Regular cardiac myocyte (primary cell): ENCODE results near the gene PPA1. TPM values are rescaled to one million over a fixed set of nuclear protein-coding genes. Genes with fewer than 3 reads are reported as not detected.

Experiments
- total RNA-seq: library from RNA; depleted of rRNA; stranded (reverse); fragments of >200 nt; gene quantifications from 2 replicates; pipeline ENCODE4 v1.2.3, GENCODE V29; 2014

The PPA1 gene
- 193 and 244 TPM in 2 replicates for total RNA-seq

DNA sequence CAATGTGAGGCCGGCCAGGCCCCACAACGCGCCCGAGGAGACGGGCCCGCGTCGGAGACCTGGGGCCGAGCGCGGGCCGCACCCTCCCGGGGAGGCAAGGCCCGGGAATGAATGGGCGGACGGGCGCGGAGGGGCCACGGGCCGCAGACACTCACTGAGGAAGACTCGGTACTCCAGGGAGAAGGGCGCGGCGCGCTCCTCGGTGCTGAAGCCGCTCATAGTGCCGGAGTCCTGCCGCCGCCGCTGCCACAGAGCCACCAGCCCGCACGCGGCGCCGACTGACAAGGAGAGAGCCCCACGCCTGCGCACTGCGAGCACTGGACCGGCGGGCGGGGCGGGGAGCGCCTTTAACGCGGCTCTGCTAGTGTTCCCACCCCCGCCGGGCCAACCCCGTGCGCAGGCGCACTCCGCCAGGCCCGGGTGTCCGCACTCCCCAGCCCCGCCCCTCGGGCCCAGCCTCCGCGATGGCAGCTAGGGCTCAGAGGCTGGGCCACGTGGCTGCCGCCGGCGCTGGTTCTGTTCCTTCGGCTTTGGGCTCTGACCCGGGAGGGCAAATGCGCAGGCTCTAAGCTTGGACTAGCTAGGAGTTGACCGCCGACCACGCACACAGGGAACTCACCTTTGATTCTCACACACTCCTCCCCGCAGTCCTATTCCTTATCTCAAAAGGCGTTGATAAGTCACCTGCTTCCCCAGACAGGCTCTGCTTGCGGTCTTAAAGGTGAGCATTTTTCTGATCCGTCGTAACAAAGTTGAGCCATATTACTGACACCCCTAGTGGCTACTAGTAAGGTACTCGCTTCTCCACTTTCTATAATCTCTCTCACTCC lies at the start of gene PPA1:
Gene PPA1, minus strand, starts transcription at position 321 of the 830 bp plus-strand sequence. Its CDS starts 102 bp downstream, at position 219.

Other genes starting within 250 kb of the PPA1 start
- 2.9 and 7.9 TPM in 2 replicates for gene MACROH2A2, start 180.6 kb downstream of the PPA1 start, total RNA-seq
- gene AIFM2, start 100.6 kb downstream of the PPA1 start, total RNA-seq = 6.8 and 7.9 TPM in 2 replicates
- 7.9 and 11.3 TPM in 2 replicates for gene TYSND1, start 86.7 kb downstream of the PPA1 start, total RNA-seq
- gene SAR1A, start 62.9 kb downstream of the PPA1 start, total RNA-seq = 279 and 328 TPM in 2 replicates
- gene NPFFR1, start 50.6 kb upstream of the PPA1 start, total RNA-seq = under 0.01 TPM in 1 of 2 replicates, not detected in the other
- 6.5 and 8.5 TPM in 2 replicates for gene LRRC20, start 149.2 kb upstream of the PPA1 start, total RNA-seq
- gene EIF4EBP2, start 170.7 kb upstream of the PPA1 start, total RNA-seq = 24.5 and 24.7 TPM in 2 replicates
- gene NODAL, start 208.3 kb upstream of the PPA1 start, total RNA-seq = not detected in 2 replicates
- gene PALD1, start 245.3 kb upstream of the PPA1 start, total RNA-seq = 0.19 and 0.56 TPM in 2 replicates